Measurements from ENCODE around the gene NDUFS6.

- TF ChIP-seq TCF12 (IDR thresholded peaks at IDR 0.05; ENCODE audit: low read depth) (no peak), MAX (IDR thresholded peaks at IDR 0.05) (no peak), CREB1 (IDR thresholded peaks at IDR 0.05; ENCODE audit: low read depth) (no peak), EP300 (IDR thresholded peaks at IDR 0.05; ENCODE audit: borderline replicate concordance) (no peak), YY1 (IDR thresholded peaks at IDR 0.05; ENCODE audit: low read depth) (no peak), REST (IDR thresholded peaks at IDR 0.05; ENCODE audit: low read depth) (no peak), FOXM1 (IDR thresholded peaks at IDR 0.05; ENCODE audit: borderline replicate concordance, low read depth) (no peak), RAD21 (IDR thresholded peaks at IDR 0.05; ENCODE audit: low read depth) (no peak), TAF1 (IDR thresholded peaks at IDR 0.05; ENCODE audit: low read depth) (no peak), CEBPB (IDR thresholded peaks at IDR 0.05) (no peak), ZBTB7A (IDR thresholded peaks at IDR 0.05; ENCODE audit: low read depth) (no peak), TEAD4 (IDR thresholded peaks at IDR 0.05) (no peak)
These were observed 14.7 kb downstream of the NDUFS6 start for GRCh38 chr5:1815881-1816292.

Data from Ishikawa (cell line).